Measurements from ENCODE around the gene AGPAT1. TPM values are rescaled to one million over a fixed set of nuclear protein-coding genes. Genes with fewer than 3 reads are reported as not detected.

The AGPAT1 gene
- polyA plus RNA-seq, 3 donors = 9.9 to 34.4 (median 11.3) TPM

GRCh38 chr6:32215617-32216016 lies 39.7 kb upstream of the AGPAT1 start:
- H3K36me3 Mint-ChIP-seq = no peaks in the 10 kb centered on the region
- no peak overlapping the region for H3K4me3 Mint-ChIP-seq
- H3K27ac Mint-ChIP-seq = no peak overlapping the region
- Histone ChIP-seq H2AFZ (ENCODE audit: insufficient read depth, low read depth, low read length, poor library complexity, severe bottlenecking) (no peak overlapping the region), H3K79me2 (ENCODE audit: insufficient read depth, low read length) (no peaks in the 10 kb centered on the region), H3K36me3 (replicated peaks in 1 of 2; ENCODE audit: control insufficient read depth in 1 of 2, insufficient read depth in 2 of 2, low read length in 2 of 2) (no peaks in the 10 kb centered on the region), H3K27me3 (ENCODE audit: control insufficient read depth in 2 of 2, insufficient read depth in 2 of 2, low read length in 2 of 2) (no peaks in the 10 kb centered on the region), H3K4me3 (replicated peaks in 1 of 3; ENCODE audit: low read depth in 2 of 3, low read length in 3 of 3) (no peak overlapping the region), H3K9me3 (replicated peaks in 1 of 2; ENCODE audit: control insufficient read depth in 1 of 2, insufficient read depth in 1 of 2, low read length in 2 of 2) (no peaks in the 10 kb centered on the region), H4K20me1 (ENCODE audit: insufficient read depth, low read length) (no peaks in the 10 kb centered on the region), H3K9ac (ENCODE audit: insufficient read depth, low read length, poor library complexity, severe bottlenecking) (no peak overlapping the region), H3K4me2 (replicated peaks; ENCODE audit: extremely low read depth, low read length, poor library complexity, severe bottlenecking) (no peak overlapping the region), H3K4me1 (ENCODE audit: control insufficient read depth in 1 of 2, insufficient read depth in 2 of 2, low read length in 2 of 2) (no peaks in the 10 kb centered on the region), H3K27ac (ENCODE audit: low read depth in 1 of 2, low read length in 2 of 2) (no peak overlapping the region)
- no peaks in the 10 kb centered on the region for H3K9me3 Mint-ChIP-seq
- 100% methylated on average over 1 of the region's 4 CpGs for whole genome bisulfite sequencing (ENCODE audit: insufficient coverage)
- TF ChIP-seq, protein P1, sequence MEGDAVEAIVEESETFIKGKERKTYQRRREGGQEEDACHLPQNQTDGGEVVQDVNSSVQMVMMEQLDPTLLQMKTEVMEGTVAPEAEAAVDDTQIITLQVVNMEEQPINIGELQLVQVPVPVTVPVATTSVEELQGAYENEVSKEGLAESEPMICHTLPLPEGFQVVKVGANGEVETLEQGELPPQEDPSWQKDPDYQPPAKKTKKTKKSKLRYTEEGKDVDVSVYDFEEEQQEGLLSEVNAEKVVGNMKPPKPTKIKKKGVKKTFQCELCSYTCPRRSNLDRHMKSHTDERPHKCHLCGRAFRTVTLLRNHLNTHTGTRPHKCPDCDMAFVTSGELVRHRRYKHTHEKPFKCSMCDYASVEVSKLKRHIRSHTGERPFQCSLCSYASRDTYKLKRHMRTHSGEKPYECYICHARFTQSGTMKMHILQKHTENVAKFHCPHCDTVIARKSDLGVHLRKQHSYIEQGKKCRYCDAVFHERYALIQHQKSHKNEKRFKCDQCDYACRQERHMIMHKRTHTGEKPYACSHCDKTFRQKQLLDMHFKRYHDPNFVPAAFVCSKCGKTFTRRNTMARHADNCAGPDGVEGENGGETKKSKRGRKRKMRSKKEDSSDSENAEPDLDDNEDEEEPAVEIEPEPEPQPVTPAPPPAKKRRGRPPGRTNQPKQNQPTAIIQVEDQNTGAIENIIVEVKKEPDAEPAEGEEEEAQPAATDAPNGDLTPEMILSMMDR (IDR thresholded peaks at IDR 0.05) = no peak
- intact Hi-C loops (cut with micrococcal nuclease) = no loop called here
- DNase-seq = no peak
- peaks cover 0 to 15% (median 2%) of the 10 kb centered on the region in 3 donors for H3K27me3 Mint-ChIP-seq (ENCODE audit: low read depth in 3 of 3)
- H3K4me1 Mint-ChIP-seq = peaks cover 6% of the 10 kb centered on the region

DNA sequence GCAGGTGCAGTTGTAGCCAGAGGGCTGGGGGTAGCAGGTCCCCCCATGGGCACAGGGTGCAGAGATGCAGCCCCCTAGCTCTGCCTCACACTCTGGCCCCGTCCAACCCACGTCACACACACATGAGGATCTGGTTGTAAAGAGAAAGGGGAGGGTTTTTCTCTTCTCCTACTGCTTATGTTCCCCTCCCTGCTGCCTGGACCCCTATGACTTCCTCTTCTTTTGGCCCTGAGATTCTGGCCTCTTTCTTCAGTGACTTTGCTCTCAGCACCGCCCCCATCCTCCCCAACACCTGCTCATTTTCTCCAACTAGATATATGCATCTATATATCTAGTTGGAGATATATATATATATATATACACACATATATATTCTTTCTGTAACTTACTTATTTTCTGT lies 38.2 kb upstream of the AGPAT1 start:
- H3K79me2 ChIP-seq (ENCODE audit: insufficient read depth, low read length) = no peaks in the 10 kb centered on the region
- no peak overlapping the region for H3K27ac ChIP-seq (ENCODE audit: low read depth in 1 of 2, low read length in 2 of 2)
- no peak overlapping the region for H3K9ac ChIP-seq (ENCODE audit: insufficient read depth, low read length, poor library complexity, severe bottlenecking)
- intact Hi-C loops (cut with micrococcal nuclease) = no loop called here
- no peaks in the 10 kb centered on the region for H3K4me1 ChIP-seq (ENCODE audit: control insufficient read depth in 1 of 2, insufficient read depth in 2 of 2, low read length in 2 of 2)
- peaks cover 0 to 11% (median 1%) of the 10 kb centered on the region in 3 donors for H3K27me3 Mint-ChIP-seq (ENCODE audit: low read depth in 3 of 3)
- no CpG with 5 or more reads among the region's 3 CpGs for WGBS (ENCODE audit: insufficient coverage)
- TF ChIP-seq, protein P1 (IDR thresholded peaks at IDR 0.05) = no peak
- no peaks in the 10 kb centered on the region for H3K9me3 Mint-ChIP-seq
- no peaks in the 10 kb centered on the region for H3K36me3 Mint-ChIP-seq
- peaks cover 6% of the 10 kb centered on the region for H3K4me1 Mint-ChIP-seq
- no peaks in the 10 kb centered on the region for H4K20me1 ChIP-seq (ENCODE audit: insufficient read depth, low read length)
- H3K4me2 ChIP-seq (replicated peaks; ENCODE audit: extremely low read depth, low read length, poor library complexity, severe bottlenecking) = no peak overlapping the region
- H2AFZ ChIP-seq (ENCODE audit: insufficient read depth, low read depth, low read length, poor library complexity, severe bottlenecking) = no peak overlapping the region
- H3K9me3 ChIP-seq (replicated peaks in 1 of 2; ENCODE audit: control insufficient read depth in 1 of 2, insufficient read depth in 1 of 2, low read length in 2 of 2) = no peaks in the 10 kb centered on the region
- no peaks in the 10 kb centered on the region for H3K36me3 ChIP-seq (replicated peaks in 1 of 2; ENCODE audit: control insufficient read depth in 1 of 2, insufficient read depth in 2 of 2, low read length in 2 of 2)
- H3K27ac Mint-ChIP-seq = peak overlapping the region in 1 of 7 donors; percentile 75
- H3K27me3 ChIP-seq (ENCODE audit: control insufficient read depth in 2 of 2, insufficient read depth in 2 of 2, low read length in 2 of 2) = no peaks in the 10 kb centered on the region
- H3K4me3 Mint-ChIP-seq = no peak overlapping the region
- no peak for DNase-seq
- H3K4me3 ChIP-seq (replicated peaks in 1 of 3; ENCODE audit: low read depth in 2 of 3, low read length in 3 of 3) = no peak overlapping the region
